Fibroblast of lung (primary cell): Measurements from ENCODE around the gene SHROOM3. TPM values are rescaled to one million over a fixed set of nuclear protein-coding genes. Genes with fewer than 3 reads are reported as not detected.

ENCODE experiments used
- DNase-seq, 2 donors: peaks; one replicate each; pipeline versions ENCODE4 v3.0.0 to v3.0.0-alpha.2; 2010; ENCODE audit warnings: low read depth in 2 of 2
- H2AFZ ChIP-seq: 2 replicates; pipeline ENCODE4 v1.5.1; 2012; ENCODE audit warnings: low read length, control low read depth, inconsistent platforms
- H3K27ac ChIP-seq: 2 replicates; pipeline ENCODE4 v1.5.1; 2011; ENCODE audit warnings: low read length, control low read depth; ENCODE audit not compliant: insufficient read depth
- H3K27me3 ChIP-seq: 2 replicates; pipeline ENCODE4 v1.5.1; 2011; ENCODE audit warnings: mild to moderate bottlenecking, low read length; ENCODE audit not compliant: control insufficient read depth, insufficient read depth
- H3K36me3 ChIP-seq: 2 replicates; pipeline ENCODE4 v1.5.1; 2011; ENCODE audit warnings: low read length; ENCODE audit not compliant: control insufficient read depth, insufficient read depth
- H3K4me1 ChIP-seq: 2 replicates; pipeline ENCODE4 v1.5.1; 2011; ENCODE audit warnings: low read length; ENCODE audit not compliant: control insufficient read depth, insufficient read depth; ENCODE audit errors: extremely low read depth
- H3K4me2 ChIP-seq: 2 replicates; pipeline ENCODE4 v1.5.1; 2011; ENCODE audit warnings: low read length, control low read depth; ENCODE audit not compliant: insufficient read depth; ENCODE audit errors: extremely low read depth
- H3K4me3 ChIP-seq, 4 experiments: fragments of 200-600 bp in 1 of 4; sonication (generic) in 1 of 4; replicated peaks in 1 of 4; 2 replicates each; pipeline ENCODE4 v1.5.1; 2011 to 2016; ENCODE audit warnings: low read length in 4 of 4, low read depth in 3 of 4, mild to moderate bottlenecking in 3 of 4, control low read depth in 2 of 4, inconsistent platforms in 1 of 4, mixed read lengths in 1 of 4; ENCODE audit not compliant: insufficient read depth in 1 of 4; ENCODE audit errors: control extremely low read depth in 1 of 4
- H3K79me2 ChIP-seq: 2 replicates; pipeline ENCODE4 v1.5.1; 2012; ENCODE audit warnings: mild to moderate bottlenecking, low read length, inconsistent platforms; ENCODE audit not compliant: control insufficient read depth, insufficient read depth
- H3K9ac ChIP-seq: 2 replicates; pipeline ENCODE4 v1.5.1; 2011; ENCODE audit warnings: mild to moderate bottlenecking, low read length, control low read depth; ENCODE audit not compliant: insufficient read depth
- H3K9me3 ChIP-seq: 2 replicates; pipeline ENCODE4 v1.5.1; 2012; ENCODE audit warnings: low read depth, low read length; ENCODE audit not compliant: control insufficient read depth, insufficient read depth
- H4K20me1 ChIP-seq: 2 replicates; pipeline ENCODE4 v1.5.1; 2011; ENCODE audit warnings: low read length; ENCODE audit not compliant: control insufficient read depth, insufficient read depth; ENCODE audit errors: extremely low read depth
- CTCF ChIP-seq, 2 donors: IDR thresholded peaks in 1 of 2; conservative IDR thresholded peaks in 1 of 2; 1 replicate in 1 of 2; 2 replicates in 1 of 2; pipeline ENCODE4 v1.5.1; 2011 to 2012; ENCODE audit warnings: low read length in 2 of 2, control low read depth in 1 of 2, inconsistent platforms in 1 of 2, low read depth in 1 of 2, mild to moderate bottlenecking in 1 of 2
- EZH2 ChIP-seq: IDR thresholded peaks from 2 replicates; pipeline ENCODE4 v1.5.1; 2012; ENCODE audit warnings: low read length, control low read depth, mild to moderate bottlenecking; ENCODE audit errors: missing control alignments
- polyA plus RNA-seq, 2 donors: library from polyadenylated mRNA; depleted of rRNA in 1 of 2; stranded (reverse) in 1 of 2; unstranded in 1 of 2; fragments of >200 nt; gene quantifications; 2 replicates each; pipeline ENCODE4 v1.2.1, GENCODE V29; 2011 to 2012; ENCODE audit warnings: missing spikeins in 1 of 2
- total RNA-seq: library from RNA; depleted of rRNA; stranded (reverse); fragments of >200 nt; gene quantifications from 2 replicates; pipeline ENCODE4 v1.2.1, GENCODE V29; 2014

SHROOM3 gene
- total and polyA plus RNA-seq, 2 donors (not counting 1 experiment from before 2014, with no cell fraction given): 9.9 to 23.9 TPM

- TF ChIP-seq EZH2 (no peak), CTCF (conservative IDR thresholded peaks at IDR 0.05 in 1 of 2, IDR thresholded peaks at IDR 0.05 in 1 of 2; ENCODE audit: low read depth in 1 of 2, low read length in 2 of 2) (no peak)
- no peak overlapping the region for H3K4me3 ChIP-seq
- H4K20me1 ChIP-seq: no peaks in the 10 kb centered on the region
- peaks cover 4% of the 10 kb centered on the region for H3K36me3 ChIP-seq
- no peak overlapping the region for H3K9ac ChIP-seq
- H3K4me1 ChIP-seq: no peaks in the 10 kb centered on the region
- H3K79me2 ChIP-seq: no peaks in the 10 kb centered on the region
- no peak overlapping the region for H3K4me2 ChIP-seq
- H2AFZ ChIP-seq: no peak overlapping the region
- no peaks in the 10 kb centered on the region for H3K27me3 ChIP-seq
- no peak for DNase-seq
- H3K9me3 ChIP-seq: no peaks in the 10 kb centered on the region
- no peak overlapping the region for H3K27ac ChIP-seq
Measured at GRCh38 chr4:76791479-76791878, 356.4 kb downstream of the SHROOM3 start.

- Histone ChIP-seq H4K20me1 (no peaks in the 10 kb centered on the region), H3K79me2 (no peaks in the 10 kb centered on the region), H3K27ac (no peak overlapping the region), H3K4me3 (no peak overlapping the region), H3K4me2 (no peak overlapping the region), H3K9me3 (no peaks in the 10 kb centered on the region), H3K27me3 (no peaks in the 10 kb centered on the region), H3K4me1 (no peaks in the 10 kb centered on the region), H3K36me3 (no peaks in the 10 kb centered on the region), H2AFZ (no peak overlapping the region), H3K9ac (no peak overlapping the region)
- no peak for DNase-seq
- no peak for TF ChIP-seq CTCF (conservative IDR thresholded peaks at IDR 0.05 in 1 of 2, IDR thresholded peaks at IDR 0.05 in 1 of 2; ENCODE audit: low read depth in 1 of 2, low read length in 2 of 2)
- TF ChIP-seq EZH2: no peak
Measured at GRCh38 chr4:76792418-76792817, 357.4 kb downstream of the SHROOM3 start.

GRCh38 chr4:76795243-76795642, 360.2 kb downstream of the SHROOM3 start:
- H3K4me3 ChIP-seq: no peak overlapping the region
- no peak overlapping the region for H3K9ac ChIP-seq
- H2AFZ ChIP-seq: no peak overlapping the region
- no peaks in the 10 kb centered on the region for H3K27me3 ChIP-seq
- H3K4me2 ChIP-seq: no peak overlapping the region
- no peaks in the 10 kb centered on the region for H3K79me2 ChIP-seq
- H3K36me3 ChIP-seq: no peaks in the 10 kb centered on the region
- H3K27ac ChIP-seq: no peak overlapping the region
- H4K20me1 ChIP-seq: no peaks in the 10 kb centered on the region
- H3K9me3 ChIP-seq: no peaks in the 10 kb centered on the region
- no peak for DNase-seq
- H3K4me1 ChIP-seq: no peaks in the 10 kb centered on the region
- TF ChIP-seq EZH2: no peak
- TF ChIP-seq CTCF (conservative IDR thresholded peaks at IDR 0.05 in 1 of 2, IDR thresholded peaks at IDR 0.05 in 1 of 2; ENCODE audit: low read depth in 1 of 2, low read length in 2 of 2): no peak
